Activated CD8-positive, alpha-beta memory T cell treated with anti-CD3 and anti-CD28 coated beads for 48 hours (primary cell): ENCODE data around the gene GPR37.

Experiments
- DNase-seq, 3 experiments: peaks; one replicate each; pipeline ENCODE4 v3.0.0-alpha.2; 2020; ENCODE audit warnings: low read depth in 2 of 3, low spot score in 2 of 3

The GPR37 gene

GRCh38 chr7:124724507-124725192 lies 40.9 kb downstream of the GPR37 start:
- DNase-seq: no peak

DNA sequence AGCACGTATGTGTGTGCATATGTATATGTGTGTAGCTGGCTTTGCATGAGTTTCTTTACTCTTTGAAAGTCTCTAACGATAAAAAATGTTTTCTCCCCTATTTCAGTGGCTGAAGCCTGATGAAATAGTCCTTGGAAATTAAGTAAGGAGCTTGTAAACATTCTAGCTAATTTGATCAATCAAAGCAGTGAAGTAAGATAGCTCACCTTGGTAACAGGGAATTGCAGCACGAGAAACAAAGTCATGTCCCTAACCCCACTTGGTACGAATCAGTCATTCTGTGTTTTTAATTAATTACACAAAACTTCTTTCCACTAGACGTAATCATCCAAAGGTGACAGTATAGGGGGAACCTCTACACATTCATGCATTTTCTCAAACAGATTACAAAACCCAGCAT lies 41.5 kb downstream of the GPR37 start:
- no peak for DNase-seq

DNA sequence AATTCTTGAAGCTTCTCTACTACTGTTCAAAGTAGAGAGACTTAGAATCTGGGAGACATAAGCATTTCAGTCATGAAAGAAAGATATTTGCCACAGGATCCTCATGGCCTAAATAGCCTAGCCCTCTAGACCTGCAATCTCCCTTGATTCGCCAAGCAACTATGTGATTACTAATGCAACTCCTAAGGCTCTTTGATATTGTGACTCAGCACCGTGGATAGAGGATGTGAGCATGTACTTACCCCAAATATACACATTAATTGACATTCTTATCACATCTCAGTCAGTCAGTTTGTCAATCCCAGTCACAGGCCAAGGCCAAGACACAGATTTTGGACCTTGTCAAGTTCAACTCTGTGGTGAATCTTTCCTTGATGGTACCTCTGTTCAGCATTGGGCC lies 42.6 kb downstream of the GPR37 start:
- DNase-seq: no peak

DNA sequence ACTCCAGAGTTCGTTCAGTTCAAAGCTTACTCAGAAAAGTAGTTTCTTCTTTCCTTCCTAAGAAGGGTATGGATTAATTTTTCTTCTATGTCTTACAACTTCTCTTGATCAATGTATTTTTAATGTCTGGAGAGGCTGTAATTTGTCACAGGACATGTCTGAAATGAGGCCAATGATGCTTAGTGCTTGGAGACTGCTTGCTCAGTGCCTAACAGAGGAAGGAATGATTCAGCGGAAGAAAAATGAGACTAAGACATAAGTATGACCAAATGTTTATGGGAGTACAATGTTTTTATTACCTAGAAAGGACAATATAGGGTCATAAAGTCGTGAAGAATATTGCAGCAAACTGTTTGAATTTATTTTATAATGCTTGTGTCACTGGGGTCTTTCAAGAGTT lies 43.3 kb downstream of the GPR37 start:
- no peak for DNase-seq

GRCh38 chr7:124720195-124720594 lies 45.4 kb downstream of the GPR37 start:
- no peak for DNase-seq

GRCh38 chr7:124718032-124718766 lies 47.4 kb downstream of the GPR37 start:
- no peak for DNase-seq

- no peak for DNase-seq
Measured at GRCh38 chr7:124716894-124717293, 48.7 kb downstream of the GPR37 start.

GRCh38 chr7:124713086-124713485 lies 52.5 kb downstream of the GPR37 start:
- no peak for DNase-seq

DNA sequence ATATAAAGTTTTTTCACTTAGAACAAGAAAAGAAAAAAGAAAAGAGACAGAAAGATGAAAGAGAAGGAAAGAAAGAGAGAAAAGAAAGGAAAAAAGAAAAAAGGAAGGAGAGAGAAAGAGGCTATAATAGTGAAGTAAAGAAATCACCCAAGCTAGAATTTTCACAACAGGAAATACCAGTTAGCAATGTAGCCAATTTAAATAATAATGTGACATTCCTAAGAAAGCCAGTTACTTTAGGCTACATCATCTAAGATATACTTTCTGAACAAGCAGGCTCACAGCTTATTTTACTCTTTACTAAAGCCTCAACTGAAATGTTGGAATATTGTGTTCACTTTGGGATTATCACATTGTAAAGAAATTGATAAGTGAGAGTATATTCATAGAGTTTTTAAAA lies 53.6 kb downstream of the GPR37 start:
- DNase-seq: no peak

GRCh38 chr7:124702385-124702784 lies 63.2 kb downstream of the GPR37 start:
- no peak for DNase-seq

- DNase-seq: no peak
Measured at GRCh38 chr7:124701955-124702354, 63.6 kb downstream of the GPR37 start.

DNA sequence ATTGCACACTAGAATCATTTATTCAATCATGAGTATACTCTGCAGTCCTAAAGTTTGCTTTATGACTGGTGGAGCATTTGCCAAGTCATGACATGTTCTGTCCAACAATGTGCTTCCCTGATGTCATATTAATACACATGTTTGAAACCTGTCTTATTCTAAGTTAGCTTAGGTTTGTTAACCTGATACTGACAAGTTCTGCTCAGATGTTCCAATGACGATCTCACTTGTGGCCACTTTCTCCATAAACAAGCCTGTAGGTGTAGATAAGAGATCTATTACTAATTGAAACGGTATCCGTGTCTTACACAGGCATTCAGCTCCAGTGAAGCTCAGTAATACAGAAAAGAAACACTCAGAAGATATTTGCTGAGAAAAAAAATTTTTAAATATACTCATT lies 64.9 kb downstream of the GPR37 start:
- no peak for DNase-seq

- DNase-seq: no peak
Measured at GRCh38 chr7:124698964-124699363, 66.6 kb downstream of the GPR37 start.

DNA sequence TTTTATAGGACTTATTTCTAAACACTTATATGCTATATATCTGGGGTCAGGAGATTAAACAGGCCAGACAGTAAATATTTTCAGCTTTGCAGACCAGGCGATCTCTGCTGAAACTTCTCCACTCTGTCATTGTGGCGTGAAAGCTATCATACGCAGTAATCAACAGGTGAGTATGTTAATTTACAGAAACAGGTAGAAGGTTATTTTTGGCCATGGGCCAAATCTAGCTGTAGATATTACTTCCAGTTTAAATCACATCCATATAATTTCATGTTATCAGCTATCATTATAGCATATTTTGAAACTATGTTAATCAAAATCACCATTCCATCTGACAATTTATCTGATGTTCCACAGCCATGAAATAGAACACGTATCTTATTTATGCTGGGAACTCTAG lies 67.8 kb downstream of the GPR37 start:
- no peak for DNase-seq
